NOMO-1 treated with DMSO at 0.1 percent for 48 hours (cell line): ENCODE data around the gene CD207.
"Not testable (repeated sequence)": the region's sequence is repeated elsewhere in the genome, so short reads cannot be mapped to it uniquely, and the experiment has no call there.

Experiments
- DNase-seq: peaks from one replicate; lab custom pipeline; 2025; ENCODE audit not compliant: unreplicated experiment; lab: John Stamatoyannopoulos, UW

Gene CD207

DNA sequence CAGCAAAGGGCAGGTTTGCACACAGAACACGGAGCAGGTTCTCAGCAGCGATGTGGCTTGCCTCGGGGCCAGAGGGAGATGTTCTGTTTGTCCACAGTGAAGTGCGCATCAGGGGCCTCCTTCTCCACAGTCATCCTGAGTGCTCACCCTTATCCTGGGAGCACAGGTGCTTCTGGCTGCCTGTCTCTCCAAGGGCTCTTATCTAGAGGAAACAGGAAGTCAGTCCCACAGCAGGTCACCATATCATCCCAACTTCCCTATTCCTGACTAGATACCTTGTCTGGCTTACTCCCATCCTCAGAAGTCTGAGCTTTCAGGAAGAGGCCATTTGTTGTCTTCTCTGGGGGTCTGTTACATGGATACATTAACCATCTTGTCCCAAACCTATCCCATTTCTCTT lies at the start of gene CD207:
Gene CD207 (minus strand): TSS at position 174 of the 400 bp plus-strand sequence. CDS start 40 bp downstream, at position 134.
- DNase-seq, result no peak

DNA sequence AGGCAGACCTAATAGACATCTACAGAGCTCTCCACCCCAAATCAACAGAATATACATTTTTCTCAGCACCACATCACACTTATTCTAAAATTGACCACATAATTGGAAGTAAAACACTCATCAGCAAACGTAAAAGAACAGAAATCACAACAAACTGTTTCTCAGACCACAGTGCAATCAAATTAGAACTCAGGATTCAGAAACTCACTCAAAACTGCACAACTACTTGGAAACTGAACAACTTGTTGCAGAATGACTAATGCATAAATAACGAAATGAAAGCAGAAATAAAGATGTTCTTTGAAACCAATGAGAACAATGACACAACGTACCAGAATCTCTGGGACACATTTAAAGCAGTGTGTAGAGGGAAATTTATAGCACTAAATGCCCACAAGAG lies 42.9 kb upstream of the CD207 start:
- not testable (repeated sequence) for DNase-seq

DNA sequence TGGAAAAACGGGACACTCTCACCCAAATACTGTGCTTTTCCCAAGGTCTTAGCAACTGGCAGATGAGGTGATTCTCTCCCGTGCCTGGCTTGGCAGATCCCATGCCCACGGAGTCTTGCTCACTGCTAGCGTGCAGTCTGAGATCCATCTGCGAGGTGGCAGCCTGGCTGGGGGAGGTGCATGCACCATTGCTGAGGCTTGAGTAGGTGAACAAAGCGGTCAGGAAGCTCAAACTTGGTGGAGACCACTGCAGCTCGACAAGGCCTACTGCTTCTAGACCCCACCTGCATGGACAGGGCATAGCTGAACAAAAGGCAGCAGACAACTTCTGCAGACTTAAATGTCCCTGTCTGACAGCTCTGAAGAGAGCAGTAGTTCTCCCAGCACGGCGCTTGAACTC lies 40.5 kb upstream of the CD207 start:
- DNase-seq, result not testable (repeated sequence)

DNA sequence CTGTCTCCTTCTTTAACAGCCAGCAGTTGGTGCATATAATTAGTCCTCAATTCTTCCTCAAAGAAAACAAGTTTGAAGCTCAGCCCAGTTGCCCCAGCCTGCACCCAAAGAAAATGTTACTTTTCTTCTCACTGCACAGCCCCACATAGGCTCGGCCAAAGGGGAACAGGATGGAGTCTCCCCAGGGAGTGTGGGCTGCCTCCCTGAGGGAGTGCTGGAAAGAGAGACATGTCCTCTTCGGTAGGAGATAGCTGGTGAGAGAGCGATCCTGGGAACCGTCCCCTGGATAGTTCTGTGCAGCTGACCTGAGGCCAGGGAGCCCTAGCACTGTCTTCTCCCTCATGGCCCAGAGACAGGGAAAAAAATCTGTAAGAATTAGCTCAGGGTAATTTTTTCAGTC lies 37.9 kb upstream of the CD207 start:
- no peak for DNase-seq

DNA sequence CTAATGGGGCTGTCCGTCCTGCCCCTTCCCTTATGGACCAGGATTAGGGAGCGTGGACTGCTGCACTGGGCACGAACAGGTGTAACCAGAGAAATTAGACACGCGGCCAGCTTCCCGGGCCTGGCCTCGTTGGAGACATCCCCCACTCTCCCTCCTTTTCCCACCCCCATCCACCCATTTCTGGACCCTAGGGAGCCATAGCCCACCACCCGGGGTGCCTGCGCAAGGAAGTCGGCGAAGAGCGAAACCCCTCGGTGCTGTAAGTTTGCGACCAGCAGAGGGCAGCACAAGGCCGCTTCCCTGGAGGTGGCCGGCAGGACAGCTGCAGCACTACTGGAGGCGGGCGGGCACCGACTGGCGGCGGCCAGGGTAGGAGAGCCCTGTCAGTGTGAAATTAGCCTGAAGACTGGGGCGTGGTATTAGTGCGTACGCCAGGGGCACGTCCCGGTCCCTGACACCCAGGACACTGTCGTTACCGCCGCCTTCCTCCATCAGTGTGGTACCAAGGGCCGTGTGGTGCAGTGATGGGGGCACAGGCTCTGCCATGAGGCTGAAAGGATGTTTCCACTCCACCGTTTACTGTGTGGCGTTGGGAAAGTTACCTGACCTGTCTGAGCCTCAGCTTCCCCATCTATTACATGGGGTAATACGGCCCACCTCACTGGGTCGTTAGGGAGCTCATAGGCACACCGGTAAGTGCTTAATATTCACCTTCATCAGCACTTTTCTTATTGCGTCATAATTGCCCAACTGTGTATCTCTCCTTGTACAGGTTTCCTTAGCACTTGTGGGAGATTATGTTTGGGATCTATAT lies 36.0 kb upstream of the CD207 start:
- DNase-seq, result peak; percentile 69

DNA sequence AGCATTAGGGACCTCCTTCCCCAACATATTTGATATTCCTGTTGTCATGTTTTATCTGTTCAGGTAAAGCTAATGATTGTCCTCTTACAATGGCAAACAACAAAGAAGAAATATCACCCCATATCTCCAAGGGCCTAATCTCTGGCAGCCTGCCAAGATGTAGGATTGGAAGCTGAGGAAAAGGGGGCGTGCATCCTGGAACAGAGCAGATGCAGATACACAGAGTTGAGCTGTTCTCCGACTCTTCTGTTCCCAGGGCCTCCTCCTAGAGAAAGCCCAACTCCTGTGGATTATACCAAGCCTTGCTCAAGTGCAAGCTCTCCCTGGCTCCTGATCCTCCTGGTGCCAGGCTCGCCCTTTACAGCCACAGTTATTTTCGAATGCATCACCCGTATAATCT lies 35.2 kb upstream of the CD207 start:
- DNase-seq, result no peak

DNA sequence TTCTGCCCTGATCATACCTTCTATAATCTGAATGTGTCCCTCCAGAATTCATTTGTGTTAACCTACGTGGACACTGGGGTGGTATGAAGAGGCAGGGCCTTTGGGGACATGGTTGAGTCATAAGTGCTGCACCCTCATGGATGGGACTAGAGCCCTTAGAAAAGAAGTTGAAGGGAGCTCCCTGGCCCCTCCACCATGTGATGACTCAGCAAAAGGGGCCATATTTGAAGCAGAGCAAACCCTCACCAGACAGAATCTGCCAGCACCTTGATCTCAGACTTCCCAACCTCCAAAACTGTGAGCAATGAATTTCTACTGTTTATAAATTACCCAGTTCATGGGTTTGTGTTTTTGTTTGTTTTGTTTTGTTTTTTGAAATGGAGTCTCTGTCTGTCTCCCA lies 33.4 kb upstream of the CD207 start:
- DNase-seq, result no peak

DNA sequence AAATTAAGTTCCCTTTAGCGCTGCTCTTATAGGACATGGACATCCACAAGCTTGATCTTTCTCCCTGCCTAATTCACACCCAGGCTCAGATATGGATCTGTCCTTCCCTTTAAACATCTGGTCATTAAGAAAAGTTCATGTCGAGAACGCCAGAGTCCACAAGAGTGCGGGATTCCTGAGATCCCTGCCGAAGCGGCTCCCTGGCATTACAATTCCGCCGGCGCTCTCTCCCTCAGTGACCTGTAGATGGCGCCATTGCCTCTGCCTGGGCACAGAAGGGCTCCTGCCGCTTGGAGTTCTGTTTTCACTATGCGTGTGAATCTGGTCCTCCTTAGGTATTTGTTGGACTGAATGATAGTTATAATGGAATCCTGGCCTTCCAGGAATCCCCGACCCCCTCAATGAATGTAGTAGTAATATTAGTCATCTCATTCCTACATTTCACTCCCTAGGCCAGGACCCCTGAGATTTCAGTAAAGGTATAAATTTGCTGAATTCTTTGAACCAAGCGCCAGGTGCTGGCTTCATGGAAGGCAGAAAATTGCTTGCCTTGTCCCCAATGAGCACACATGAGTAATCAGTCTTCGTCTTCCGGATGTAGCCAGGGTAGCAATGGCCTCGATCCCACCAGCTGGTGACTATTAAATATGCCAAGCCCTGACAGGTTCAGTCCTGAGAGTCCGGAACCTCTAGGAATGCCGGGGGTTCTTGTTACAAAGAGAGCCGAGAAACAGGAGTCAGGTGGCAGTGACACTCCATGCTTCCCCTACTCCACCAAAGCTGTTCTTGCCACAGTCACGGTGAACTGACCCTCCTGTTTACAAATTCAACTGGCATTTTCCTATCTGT lies 26.4 kb upstream of the CD207 start:
- DNase-seq, result peak; percentile 62

DNA sequence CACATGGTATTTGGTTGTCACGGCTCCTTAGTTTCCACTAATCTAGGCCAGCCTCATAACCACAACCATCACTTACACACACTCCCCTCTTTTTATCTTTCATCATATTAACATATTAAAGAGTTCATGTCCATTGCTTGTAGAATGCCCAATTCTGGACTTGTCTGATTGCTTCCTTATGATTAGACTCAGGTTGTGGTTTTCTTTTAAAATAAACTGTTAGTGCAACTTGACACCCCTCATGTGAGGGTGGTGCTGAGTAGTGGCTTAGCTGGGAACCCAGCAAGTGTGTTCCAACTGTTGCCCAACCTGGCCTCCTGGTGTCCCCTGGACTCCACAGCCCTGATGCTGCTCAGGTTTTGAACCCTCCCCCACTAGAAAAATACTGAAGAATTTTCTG lies 20.1 kb upstream of the CD207 start:
- no peak for DNase-seq

DNA sequence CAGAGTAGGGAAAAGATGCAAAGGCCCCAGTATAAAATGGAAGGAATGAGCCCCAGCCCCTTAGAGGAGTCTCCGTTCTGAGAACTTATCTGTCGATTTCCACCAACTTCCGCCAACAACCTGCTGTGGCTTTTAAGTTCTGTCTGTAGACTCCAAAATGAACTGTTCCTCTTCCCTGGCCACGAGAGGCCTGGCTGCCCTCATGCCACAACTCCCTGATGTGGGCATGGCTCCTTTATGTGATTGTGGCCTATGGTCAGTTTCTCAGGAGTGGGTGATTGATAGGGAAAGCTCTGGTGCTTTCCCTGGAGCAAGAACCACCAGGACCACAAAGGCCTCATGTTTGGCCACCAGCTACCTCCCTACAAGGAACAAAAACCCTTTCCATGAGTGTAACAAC lies 18.8 kb upstream of the CD207 start:
- DNase-seq, result no peak

DNA sequence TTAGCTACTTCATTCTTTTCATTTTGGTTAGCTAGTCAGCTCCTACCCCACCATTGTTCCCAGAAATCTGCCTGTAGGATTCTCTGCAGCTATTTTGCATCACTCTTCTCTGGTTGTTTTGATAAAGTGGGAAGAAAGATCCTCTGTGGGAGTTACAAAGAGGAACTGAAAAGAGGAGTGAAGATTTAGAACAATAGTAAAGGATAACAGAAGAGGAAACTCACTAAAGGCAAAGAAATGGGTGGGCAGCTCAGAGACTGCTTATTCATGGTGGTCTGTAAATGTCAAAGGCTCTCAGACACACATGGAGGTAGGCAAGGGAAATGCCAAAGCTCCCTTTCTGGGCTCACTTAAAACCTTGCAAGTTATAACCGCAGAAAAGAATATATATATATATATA lies 17.2 kb upstream of the CD207 start:
- peak; percentile 30 for DNase-seq

DNA sequence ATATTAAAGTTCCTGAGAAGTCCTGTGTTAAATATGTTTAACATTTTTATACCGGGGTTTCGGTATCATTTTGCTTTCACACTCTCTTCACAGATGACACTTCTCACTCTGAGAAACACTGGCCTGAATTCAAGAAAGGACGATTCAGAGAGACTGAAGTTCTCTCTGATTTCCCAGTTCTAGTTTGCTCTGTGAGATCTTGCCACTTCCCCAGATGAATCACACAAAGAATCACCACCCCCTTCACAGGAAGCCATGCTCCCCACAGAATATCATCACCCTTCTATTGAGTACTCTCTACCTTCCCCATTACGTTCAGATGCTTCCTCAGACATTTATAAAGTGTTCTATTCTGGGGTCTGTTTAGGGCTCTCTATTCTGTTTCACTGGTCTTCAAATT lies 16.1 kb upstream of the CD207 start:
- peak; percentile 87 for DNase-seq

DNA sequence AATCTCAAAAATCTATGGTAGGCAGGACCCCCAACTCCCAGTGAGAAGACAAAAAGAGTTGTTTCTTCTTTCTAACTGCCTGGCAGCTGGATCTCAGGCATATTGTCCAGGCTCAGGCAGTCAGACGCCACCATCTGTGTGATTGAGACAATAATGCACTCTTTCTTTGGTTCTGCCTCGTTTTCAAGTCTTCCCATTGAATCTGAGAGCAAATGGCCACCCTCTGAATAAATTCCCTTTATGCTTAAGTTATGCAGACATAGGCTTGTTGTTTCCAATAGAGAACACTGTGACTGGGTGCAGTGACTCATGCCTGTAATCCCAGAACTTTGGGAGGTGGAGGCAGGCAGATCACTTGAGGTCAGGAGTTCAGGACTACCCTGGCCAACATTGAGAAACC lies 15.3 kb upstream of the CD207 start:
- DNase-seq, result no peak

DNA sequence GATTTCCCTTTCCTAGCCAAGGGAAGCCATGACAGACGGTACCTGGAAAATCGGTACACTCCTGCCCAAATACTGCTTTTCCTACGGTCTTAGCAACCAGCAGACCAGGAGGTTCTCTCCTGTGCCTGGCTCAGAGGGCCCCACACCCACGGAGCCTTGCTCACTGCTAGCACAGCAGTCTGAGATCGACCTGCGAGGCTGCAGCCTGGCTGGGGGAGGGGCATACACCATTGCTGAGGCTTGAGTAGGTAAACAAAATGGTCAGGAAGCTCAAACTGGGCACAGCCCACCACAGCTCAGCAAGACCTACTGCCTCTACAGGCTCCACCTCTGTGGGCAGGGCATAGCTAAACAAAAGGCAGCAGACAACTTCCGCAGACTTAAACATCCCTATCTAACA lies 6.8 kb upstream of the CD207 start:
- DNase-seq, result no peak

DNA sequence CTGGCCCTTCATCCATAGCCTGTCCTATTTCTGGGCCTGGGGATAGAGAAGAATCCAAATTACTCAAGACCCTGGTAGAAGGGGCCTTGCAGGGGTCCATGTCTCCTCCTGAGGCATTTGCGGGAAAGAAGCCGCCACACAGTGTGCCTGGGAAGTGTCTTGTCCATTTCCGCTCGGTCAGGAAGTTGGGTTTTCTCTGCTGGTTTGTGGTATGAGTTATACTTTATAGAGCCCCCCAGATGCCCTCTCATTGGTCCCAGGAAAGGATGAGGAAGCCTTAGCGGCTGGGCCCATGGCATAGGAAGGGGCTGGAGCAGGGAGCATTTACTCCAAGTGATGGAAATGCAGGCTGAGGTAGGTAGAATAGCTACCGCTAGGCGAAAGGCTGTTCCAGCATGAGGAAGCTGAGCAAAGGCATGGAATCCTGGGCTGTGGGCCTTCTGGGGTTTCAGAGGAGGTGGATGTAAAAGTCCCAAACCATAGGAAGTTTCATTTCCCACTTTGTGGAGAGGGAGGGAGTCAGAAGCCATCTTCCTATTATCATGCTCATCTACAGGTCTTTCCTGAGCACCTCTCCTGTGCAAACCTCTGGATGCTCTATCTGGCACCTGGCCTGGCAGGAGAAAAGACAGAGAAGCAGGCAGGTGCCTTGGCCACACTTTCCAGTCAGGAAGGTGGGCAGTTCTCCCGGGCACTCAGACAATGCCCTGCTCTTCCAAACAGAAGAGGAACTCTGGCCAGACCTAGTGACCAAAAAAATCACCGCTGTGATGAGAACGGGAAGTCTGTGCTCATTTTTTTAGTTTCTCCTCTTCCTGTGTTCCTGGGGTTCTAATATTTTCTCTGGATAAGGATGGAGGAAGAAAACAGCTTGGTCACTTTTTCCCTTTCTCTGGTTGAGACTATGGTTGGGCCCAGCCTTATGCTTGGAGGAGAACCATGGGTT lies 2.6 kb upstream of the CD207 start:
- DNase-seq, result no peak

DNA sequence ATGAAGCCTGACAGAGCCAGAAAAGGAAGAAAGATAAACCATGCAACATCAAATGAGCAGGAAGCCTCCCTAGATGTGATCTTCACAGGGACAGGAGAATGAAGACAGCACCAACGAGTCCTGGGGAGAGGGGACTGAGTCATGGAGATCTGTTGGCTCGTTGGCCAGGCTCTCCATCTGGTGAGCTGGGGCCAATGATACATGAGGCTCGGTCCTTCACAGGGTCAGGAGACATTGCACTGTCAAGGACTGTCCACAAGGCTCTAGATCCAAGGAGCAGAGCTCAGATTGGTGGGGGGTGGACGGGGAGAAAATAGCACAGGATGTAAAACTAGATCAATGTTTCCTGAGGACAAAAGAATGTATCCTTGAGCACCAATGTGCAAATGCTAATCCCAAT lies 735 bp downstream of the CD207 start:
- no peak for DNase-seq

DNA sequence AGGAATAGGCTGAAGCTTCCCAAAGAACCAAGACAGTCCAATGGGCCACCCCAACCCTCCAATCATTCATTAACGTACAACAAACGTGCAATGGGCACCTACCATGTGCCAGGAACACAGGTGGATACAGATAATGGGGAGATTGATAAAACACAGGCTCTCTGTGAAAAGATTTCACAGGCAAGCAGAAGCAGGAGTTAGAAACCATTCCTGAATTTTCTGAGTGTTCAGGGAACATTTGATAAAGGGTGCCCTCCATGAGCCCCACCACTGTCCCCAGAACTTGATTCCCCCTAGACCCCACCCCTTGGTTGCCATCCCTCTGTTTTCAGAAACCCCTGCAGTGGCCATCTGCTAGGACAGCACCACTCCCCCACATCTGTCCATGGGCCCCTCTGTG lies 1.5 kb downstream of the CD207 start:
- DNase-seq, result no peak

DNA sequence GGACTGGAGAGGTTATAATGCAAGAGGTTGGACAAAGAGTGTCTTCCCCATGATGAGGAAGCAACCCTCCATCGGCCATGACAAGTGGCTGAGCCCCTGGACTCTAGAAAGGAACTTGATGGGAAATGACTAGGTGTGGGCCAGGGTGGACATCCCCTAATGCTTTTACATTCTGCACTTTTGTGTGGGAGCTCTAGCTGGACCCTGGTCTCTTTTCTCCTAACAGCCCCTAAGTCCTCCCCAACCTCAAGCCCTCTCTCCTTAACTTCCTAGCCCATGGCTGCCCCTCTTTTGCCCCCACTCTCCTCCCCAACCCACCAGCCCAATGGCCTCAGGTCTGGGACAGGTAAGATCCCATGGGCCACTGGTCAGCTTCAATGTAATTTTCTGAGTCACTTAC lies 2.4 kb downstream of the CD207 start:
- DNase-seq, result no peak

DNA sequence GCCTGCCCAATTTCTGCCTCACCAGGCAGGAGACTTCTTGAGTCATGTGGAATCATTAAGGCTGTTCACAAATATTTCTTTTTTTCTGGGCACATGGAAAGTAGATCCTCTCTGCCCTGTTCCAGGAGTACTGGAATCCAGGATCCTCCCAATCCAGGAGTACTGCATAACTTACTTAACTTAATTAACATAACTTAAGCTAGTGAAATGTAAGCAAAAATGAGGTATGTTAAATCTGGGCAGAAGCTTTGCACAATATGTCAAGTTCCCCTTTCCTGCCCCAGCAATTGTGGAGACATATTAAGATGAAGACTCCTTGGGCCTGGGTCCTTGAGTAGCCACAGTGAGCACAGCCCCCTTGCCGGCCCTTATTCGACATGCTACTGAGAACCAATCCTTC lies 3.2 kb downstream of the CD207 start:
- DNase-seq, result peak; percentile 18

DNA sequence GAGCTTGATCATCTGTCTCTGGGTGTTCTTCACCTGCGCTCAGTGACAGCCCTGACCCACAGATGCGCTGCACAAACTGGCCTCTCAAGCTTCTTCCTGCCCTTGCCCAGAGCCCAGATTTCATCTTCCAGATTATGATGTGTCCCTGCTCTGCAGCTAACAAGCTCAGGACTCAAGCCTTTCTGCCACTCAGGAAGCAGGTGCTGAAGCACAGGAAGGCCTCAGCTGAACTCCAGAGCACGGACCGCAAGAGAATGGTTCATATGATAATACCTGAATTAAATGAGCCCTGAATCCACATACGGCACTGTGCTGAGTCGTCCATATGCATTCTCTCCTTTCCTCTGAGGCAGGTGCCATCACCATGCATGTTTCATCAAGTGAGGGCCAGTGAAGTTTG lies 3.8 kb downstream of the CD207 start:
- DNase-seq, result no peak

DNA sequence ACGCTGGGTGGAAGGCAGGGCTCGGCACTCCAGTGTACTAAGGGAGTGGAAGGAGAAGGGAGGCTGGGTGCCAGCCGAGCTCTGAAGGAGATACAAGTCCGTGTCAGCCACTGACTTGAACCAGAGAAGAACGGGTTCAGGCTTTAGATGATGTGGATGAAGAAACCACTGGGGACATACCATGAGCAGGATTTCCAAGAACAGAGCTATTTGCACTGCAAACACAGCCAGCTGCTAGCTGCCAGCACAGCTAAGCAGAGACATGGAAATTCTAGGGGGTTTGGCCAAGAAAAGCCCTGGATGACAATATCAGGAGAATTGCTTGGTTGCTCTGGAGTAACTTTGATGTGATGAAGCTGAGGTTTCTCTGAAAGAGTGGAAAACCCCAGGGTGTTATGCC lies 5.2 kb downstream of the CD207 start:
- DNase-seq, result no peak
